Myocyte (in vitro differentiated cells): ENCODE data around the gene VPS9D1. TPM values are rescaled to one million over a fixed set of nuclear protein-coding genes. Genes with fewer than 3 reads are reported as not detected.

Experiments
- DNase-seq: peaks from one replicate; pipeline ENCODE4 v3.0.0-alpha.2; 2012; ENCODE audit warnings: low read depth
- total RNA-seq: library from RNA; depleted of rRNA; stranded (reverse); fragments of >200 nt; gene quantifications from 2 replicates; pipeline ENCODE4 v1.2.3, GENCODE V29; 2014

VPS9D1 gene
- total RNA-seq, 1 donor from 2014 or later = 10.5 TPM

- DNase-seq = no peak
Measured at GRCh38 chr16:89733322-89733721, 12.6 kb upstream of the VPS9D1 start.

DNA sequence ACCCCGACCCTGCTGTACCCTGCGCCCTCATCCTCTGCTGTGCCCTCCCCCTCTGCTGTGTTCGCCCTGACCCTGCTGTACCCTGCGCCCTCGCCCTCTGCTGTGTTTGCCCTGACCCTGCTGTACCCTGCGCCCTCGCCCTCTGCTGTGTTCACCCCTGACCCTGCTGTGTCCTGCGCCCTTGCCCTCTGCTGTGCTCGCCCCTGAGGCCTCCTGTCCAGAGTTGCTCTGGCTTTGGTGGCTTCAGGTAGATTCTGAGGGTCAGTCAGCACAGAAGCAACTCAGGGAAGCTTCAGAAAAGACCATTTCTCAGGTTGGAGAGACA is 12.2 kb upstream of the VPS9D1 start:
- DNase-seq = no peak

- no peak for DNase-seq
Measured at GRCh38 chr16:89732142-89732917, 11.6 kb upstream of the VPS9D1 start.

DNA sequence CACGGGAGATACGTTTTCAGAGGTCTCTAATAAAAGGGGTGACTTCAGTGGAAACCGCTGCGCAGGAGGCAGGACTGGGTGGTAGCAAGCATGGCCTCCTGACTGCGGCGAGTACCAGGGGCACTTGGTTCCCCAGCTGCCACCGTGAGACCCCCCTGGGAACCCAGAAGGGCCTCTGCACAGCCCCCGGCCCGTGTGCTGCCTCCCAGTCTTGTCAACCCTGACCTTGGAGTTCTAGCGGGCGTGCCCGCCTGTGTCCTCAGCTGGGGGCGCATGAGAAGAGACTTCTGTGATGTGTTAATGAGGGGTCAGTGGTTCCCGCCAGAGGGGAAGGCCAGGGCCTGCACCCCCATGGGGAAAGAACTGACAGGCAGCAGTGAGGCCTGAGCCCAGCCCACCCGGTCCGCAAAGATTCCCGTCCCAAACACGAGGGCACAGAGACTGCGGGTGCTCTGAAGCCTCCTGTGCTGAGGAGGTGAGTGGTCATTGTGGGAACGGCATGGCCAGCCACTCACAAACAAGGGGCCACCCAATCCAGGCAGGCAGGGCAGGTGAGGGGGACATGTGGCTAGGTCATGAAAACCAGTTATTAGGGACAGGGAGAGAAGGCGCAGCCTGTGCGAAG is 10.0 kb upstream of the VPS9D1 start:
- DNase-seq = no peak

DNA sequence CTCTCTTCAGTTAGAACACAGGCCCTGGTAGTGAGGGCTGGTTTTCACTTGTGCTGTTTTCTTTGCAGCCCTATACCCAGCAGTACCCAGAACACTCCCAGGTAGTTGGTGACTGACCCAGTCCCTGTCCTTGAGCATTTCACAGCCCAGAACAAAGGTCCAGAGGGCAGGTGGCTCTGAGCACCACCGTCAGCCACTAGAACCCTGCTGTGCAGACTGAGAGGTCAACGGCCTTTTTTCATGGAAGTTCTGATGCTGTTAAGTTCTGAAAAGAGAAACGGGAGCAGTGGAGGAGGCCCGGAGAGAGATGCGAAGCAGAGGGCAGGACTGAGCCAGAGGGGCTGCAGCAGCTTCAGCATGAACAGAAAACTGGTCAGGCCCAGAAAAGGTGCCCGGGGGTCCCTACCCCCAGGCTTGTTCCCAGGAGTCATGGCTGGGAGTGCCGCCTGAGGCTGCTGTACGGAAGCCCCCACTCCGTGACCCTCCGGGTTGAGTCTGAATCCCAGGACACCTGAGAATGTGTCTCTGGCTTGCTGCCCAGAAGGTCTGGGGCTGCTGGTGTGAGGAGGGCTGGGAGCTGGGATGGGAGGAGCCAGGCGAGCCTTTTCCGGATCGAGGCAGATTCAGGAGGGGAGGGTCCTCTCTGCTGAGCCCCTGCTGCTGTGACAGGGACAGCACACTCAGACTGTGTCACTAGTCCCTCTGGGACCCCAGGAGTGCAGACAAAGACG is 9.3 kb upstream of the VPS9D1 start:
- peak; percentile 9 for DNase-seq

DNA sequence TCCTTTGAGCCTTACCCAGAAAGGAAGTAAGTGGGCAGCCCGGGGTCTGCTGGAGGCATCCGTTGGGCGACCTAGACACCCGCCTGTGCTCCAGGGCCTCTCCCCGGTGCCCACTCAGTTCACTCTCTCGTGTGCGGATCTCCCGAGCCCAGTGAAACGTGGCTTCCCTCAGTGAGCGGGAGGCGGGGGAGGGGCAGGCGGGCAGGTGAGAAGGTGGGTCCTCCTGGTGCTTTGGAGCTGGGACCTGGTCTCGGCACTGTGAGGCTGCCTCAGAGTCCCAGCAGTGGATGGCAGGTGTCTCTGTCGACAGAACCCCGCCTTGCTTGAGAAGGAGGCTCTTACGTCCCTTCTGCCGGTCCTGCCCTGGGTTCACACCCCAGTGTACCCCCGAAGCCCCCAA is 8.6 kb upstream of the VPS9D1 start:
- DNase-seq = no peak

GRCh38 chr16:89727406-89728120 is 6.9 kb upstream of the VPS9D1 start:
- no peak for DNase-seq

GRCh38 chr16:89723279-89724250 is 2.9 kb upstream of the VPS9D1 start:
- no peak for DNase-seq

- DNase-seq = no peak
Measured at GRCh38 chr16:89722392-89723278, 1.9 kb upstream of the VPS9D1 start.

DNA sequence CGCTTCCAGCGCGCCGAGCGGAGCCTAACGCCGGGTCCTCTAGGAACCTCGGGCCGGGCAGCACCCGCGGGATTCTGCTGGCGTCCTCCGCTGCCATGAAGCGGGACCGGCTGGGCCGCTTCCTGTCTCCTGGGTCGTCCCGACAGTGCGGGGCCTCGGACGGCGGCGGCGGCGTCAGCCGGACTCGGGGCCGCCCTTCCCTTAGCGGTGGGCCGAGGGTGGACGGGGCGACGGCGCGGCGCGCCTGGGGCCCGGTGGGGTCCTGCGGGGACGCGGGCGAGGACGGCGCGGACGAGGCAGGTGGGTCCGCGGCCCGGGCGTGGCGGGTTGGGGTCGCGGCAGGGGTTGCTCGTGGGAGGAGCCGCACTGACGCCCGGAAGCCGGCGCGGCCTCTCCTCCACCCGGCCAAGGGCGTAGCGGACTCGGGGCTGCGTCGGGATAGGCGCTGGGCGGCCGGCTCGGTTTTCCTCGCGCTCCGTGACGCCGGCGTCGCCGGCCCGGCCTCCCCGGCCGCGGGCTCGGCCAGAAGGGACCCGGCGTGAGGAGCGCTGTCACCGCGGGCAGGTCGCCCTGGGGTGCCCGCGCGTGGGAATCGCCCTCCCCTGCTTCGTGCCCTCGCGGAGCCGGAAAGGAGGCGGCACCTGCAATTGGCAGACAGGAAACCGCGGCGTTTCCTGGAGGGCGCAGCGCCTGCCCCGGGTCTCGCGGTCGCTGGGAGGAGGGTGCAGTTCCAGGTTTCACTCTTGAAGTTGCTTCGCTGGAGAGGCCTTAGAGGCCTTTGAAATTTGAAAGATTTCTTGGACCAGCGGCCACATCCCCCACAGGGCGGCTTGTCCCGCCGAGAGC is 1.1 kb upstream of the VPS9D1 start:
- DNase-seq = peak; percentile 40

- no peak for DNase-seq
Measured at GRCh38 chr16:89720551-89720812, 216 bp downstream of the VPS9D1 start.

- DNase-seq = no peak
Measured at GRCh38 chr16:89717688-89718505, 2.8 kb downstream of the VPS9D1 start.

GRCh38 chr16:89716916-89717687 is 3.6 kb downstream of the VPS9D1 start:
- DNase-seq = no peak

GRCh38 chr16:89716493-89716892 is 4.2 kb downstream of the VPS9D1 start:
- no peak for DNase-seq

GRCh38 chr16:89712274-89712781 is 8.4 kb downstream of the VPS9D1 start:
- DNase-seq = no peak

DNA sequence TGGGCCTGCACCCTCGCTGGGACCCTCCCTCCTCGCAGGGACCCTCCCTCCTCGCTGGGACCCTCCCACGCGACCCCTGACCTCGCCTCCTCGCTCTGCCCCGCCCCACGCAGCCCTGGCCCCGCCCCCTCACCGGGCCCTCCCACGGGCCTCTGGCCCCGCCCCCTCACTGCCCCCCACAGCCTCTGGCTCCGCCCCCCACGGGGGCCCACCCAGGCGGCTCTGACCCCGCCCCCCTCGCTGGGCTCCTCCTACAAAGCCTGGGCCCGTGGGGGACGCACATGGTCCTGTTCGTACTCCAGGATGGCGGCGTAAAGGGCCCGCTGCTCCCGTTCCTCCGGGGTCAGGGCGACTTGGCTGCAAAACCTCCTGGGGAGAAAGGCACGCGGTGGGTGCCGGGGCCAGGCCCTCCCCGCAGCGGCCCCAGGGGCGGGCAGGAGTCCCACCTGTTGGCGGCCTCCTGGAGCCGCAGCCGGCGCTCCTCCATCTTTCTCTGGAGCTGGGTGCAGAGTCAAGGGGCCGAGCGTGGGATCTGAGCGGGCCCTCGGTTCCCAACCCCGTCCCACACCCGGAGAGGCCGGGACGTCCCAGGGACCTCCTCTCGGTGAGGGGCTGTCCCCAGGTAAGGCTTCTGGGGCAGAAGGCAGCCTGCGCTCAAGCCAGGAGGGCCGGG is 9.0 kb downstream of the VPS9D1 start:
- DNase-seq = no peak
